Ascending aorta (tissue), 2 donors: ENCODE results near the gene HSFX2. TPM values are rescaled to one million over a fixed set of nuclear protein-coding genes. Genes with fewer than 3 reads are reported as not detected.
"Not testable (repeated sequence)": the region's sequence is repeated elsewhere in the genome, so short reads cannot be mapped to it uniquely, and the experiment has no call there.

Experiments used
- DNase-seq, 2 donors: peaks; one replicate each; pipeline ENCODE4 v3.0.0-alpha.2; 2019; ENCODE audit warnings: low spot score in 2 of 2
- H3K27ac ChIP-seq, 2 donors: fragments of 200-600 bp; sonication (generic); one replicate each; pipeline ENCODE4 v1.5.1; 2016 to 2017; ENCODE audit warnings: mild to moderate bottlenecking in 1 of 2
- H3K27me3 ChIP-seq: fragments of 200-600 bp; sonication (generic); one replicate; pipeline ENCODE4 v1.5.1; 2017
- H3K36me3 ChIP-seq, 2 donors: fragments of 200-600 bp; sonication (generic); one replicate each; pipeline ENCODE4 v1.5.1; 2016
- H3K4me1 ChIP-seq, 2 donors: fragments of 200-600 bp; sonication (generic); one replicate each; pipeline ENCODE4 v1.5.1; 2016 to 2017; ENCODE audit warnings: mild to moderate bottlenecking in 1 of 2
- H3K4me3 ChIP-seq, 2 donors: fragments of 200-600 bp; sonication (generic); one replicate each; pipeline ENCODE4 v1.5.1; 2016 to 2017; ENCODE audit warnings: mild to moderate bottlenecking in 1 of 2
- H3K9me3 ChIP-seq, 2 donors: fragments of 200-600 bp; sonication (generic); one replicate each; pipeline ENCODE4 v1.5.1; 2016
- CTCF ChIP-seq, 3 experiments: fragments of 200-600 bp in 2 of 3; fragments of 450-650 bp in 1 of 3; sonication (generic) in 2 of 3; IDR thresholded peaks; one replicate each; pipeline ENCODE4 v1.5.1; 2016 to 2019; ENCODE audit warnings: antibody characterized with exemption in 3 of 3, mild to moderate bottlenecking in 1 of 3, moderate library complexity in 1 of 3
- intact Hi-C: fragments of 100-400 bp; cut with DNase I; formaldehyde crosslinking; loops from one replicate; pipeline ENCODE4 v1.15.1; 2023
- total RNA-seq: library from RNA; depleted of rRNA; stranded (reverse); fragments of >200 nt; gene quantifications from one replicate; pipeline ENCODE4 v1.1.0, GENCODE V29; 2016

HSFX2 gene
- total RNA-seq = not detected

- H3K4me3 ChIP-seq, H3K27ac ChIP-seq, H3K4me1 ChIP-seq, H3K27me3 ChIP-seq, H3K36me3 ChIP-seq, DNase-seq, intact Hi-C loops, H3K9me3 ChIP-seq: not testable (repeated sequence)
Observed at GRCh38 chrX:149595214-149595613, at the start of gene HSFX2. HSFX2 (minus strand) TSS chrX:149595314; CDS start chrX:149594700, 614 bp downstream.

- H3K36me3 ChIP-seq = no peaks in the 10 kb centered on the region
- no peak for DNase-seq
- no peaks in the 10 kb centered on the region for H3K4me1 ChIP-seq
- no peaks in the 10 kb centered on the region for H3K27me3 ChIP-seq
- no peak for TF ChIP-seq CTCF (IDR thresholded peaks at IDR 0.05)
- no peak overlapping the region for H3K4me3 ChIP-seq
- intact Hi-C loops = no loop called here
- H3K9me3 ChIP-seq = no peaks in the 10 kb centered on the region
- no peak overlapping the region for H3K27ac ChIP-seq
Observed at GRCh38 chrX:149643496-149643895, 48.4 kb upstream of the HSFX2 start.

- TF ChIP-seq CTCF (IDR thresholded peaks at IDR 0.05) = no peak
- no peak overlapping the region for H3K27ac ChIP-seq
- no peaks in the 10 kb centered on the region for H3K36me3 ChIP-seq
- H3K27me3 ChIP-seq = no peaks in the 10 kb centered on the region
- H3K4me1 ChIP-seq = no peaks in the 10 kb centered on the region
- H3K4me3 ChIP-seq = no peak overlapping the region
- DNase-seq = no peak
- intact Hi-C loops = no loop called here
- no peaks in the 10 kb centered on the region for H3K9me3 ChIP-seq
Observed at GRCh38 chrX:149641835-149642234, 46.7 kb upstream of the HSFX2 start.

GRCh38 chrX:149641432-149641831 is 46.3 kb upstream of the HSFX2 start:
- intact Hi-C loops = no loop called here
- H3K9me3 ChIP-seq = no peaks in the 10 kb centered on the region
- TF ChIP-seq CTCF (IDR thresholded peaks at IDR 0.05) = no peak
- no peaks in the 10 kb centered on the region for H3K36me3 ChIP-seq
- no peaks in the 10 kb centered on the region for H3K4me1 ChIP-seq
- H3K27me3 ChIP-seq = no peaks in the 10 kb centered on the region
- no peak overlapping the region for H3K4me3 ChIP-seq
- no peak overlapping the region for H3K27ac ChIP-seq
- no peak for DNase-seq

GRCh38 chrX:149639568-149639967 is 44.5 kb upstream of the HSFX2 start:
- TF ChIP-seq CTCF (IDR thresholded peaks at IDR 0.05) = no peak
- no peaks in the 10 kb centered on the region for H3K36me3 ChIP-seq
- DNase-seq = no peak
- no peaks in the 10 kb centered on the region for H3K9me3 ChIP-seq
- H3K27me3 ChIP-seq = no peaks in the 10 kb centered on the region
- H3K4me1 ChIP-seq = no peaks in the 10 kb centered on the region
- intact Hi-C loops = loop anchor here (10.0 kb wide), 1 partner anchor 135 kb away; the partner anchor contains the start of gene IDS
- H3K4me3 ChIP-seq = no peak overlapping the region
- no peak overlapping the region for H3K27ac ChIP-seq

- Histone ChIP-seq H3K4me3 (no peak overlapping the region), H3K4me1 (no peaks in the 10 kb centered on the region), H3K9me3 (no peaks in the 10 kb centered on the region), H3K36me3 (no peaks in the 10 kb centered on the region), H3K27me3 (no peaks in the 10 kb centered on the region), H3K27ac (no peak overlapping the region)
- intact Hi-C loops = loop anchor here (10.0 kb wide), 1 partner anchor 134 kb away; the partner anchor contains the start of gene IDS
- no peak for DNase-seq
- TF ChIP-seq CTCF (IDR thresholded peaks at IDR 0.05) = no peak
Observed at GRCh38 chrX:149638860-149639259, 43.7 kb upstream of the HSFX2 start.
